CD14-positive monocyte (primary cell): ENCODE data around the gene LDAH. TPM values are rescaled to one million over a fixed set of nuclear protein-coding genes. Genes with fewer than 3 reads are reported as not detected.

Source experiments
- DNase-seq, 3 donors: peaks; one replicate each; pipeline ENCODE4 v3.0.0-alpha.2; 2011 to 2022
- H2AFZ ChIP-seq: 2 replicates; pipeline ENCODE4 v1.6.0; 2012; ENCODE audit warnings: mild to moderate bottlenecking, low read depth, low read length, inconsistent platforms; ENCODE audit not compliant: insufficient read depth, poor library complexity, severe bottlenecking
- H3K27ac ChIP-seq, 2 donors: 1 replicate in 1 of 2; 2 replicates in 1 of 2; pipeline ENCODE4 v1.5.1; 2012 to 2013; ENCODE audit warnings: low read length in 2 of 2, control low read depth in 1 of 2, inconsistent platforms in 1 of 2, low read depth in 1 of 2, mild to moderate bottlenecking in 1 of 2
- H3K27me3 ChIP-seq, 2 donors: one replicate each; pipeline versions ENCODE4 v1.6.0 to v1.6.1; 2011 to 2013; ENCODE audit warnings: low read length in 2 of 2; ENCODE audit not compliant: control insufficient read depth in 2 of 2, insufficient read depth in 2 of 2
- H3K36me3 ChIP-seq, 2 donors: replicated peaks in 1 of 2; 1 replicate in 1 of 2; 2 replicates in 1 of 2; pipeline versions ENCODE4 v1.5.1 to v1.6.1; 2012 to 2013; ENCODE audit warnings: low read length in 2 of 2, control low read depth in 1 of 2, inconsistent platforms in 1 of 2, mild to moderate bottlenecking in 1 of 2; ENCODE audit not compliant: insufficient read depth in 2 of 2, control insufficient read depth in 1 of 2
- H3K4me1 ChIP-seq, 2 donors: 1 replicate in 1 of 2; 2 replicates in 1 of 2; pipeline versions ENCODE4 v1.5.1 to v1.6.1; 2012 to 2013; ENCODE audit warnings: low read length in 2 of 2, control low read depth in 1 of 2, inconsistent platforms in 1 of 2, mild to moderate bottlenecking in 1 of 2, moderate library complexity in 1 of 2; ENCODE audit not compliant: insufficient read depth in 2 of 2, control insufficient read depth in 1 of 2
- H3K4me2 ChIP-seq: replicated peaks from 2 replicates; pipeline ENCODE3; 2012; ENCODE audit warnings: low read length, moderate library complexity, mild to moderate bottlenecking; ENCODE audit not compliant: poor library complexity, severe bottlenecking; ENCODE audit errors: extremely low read depth
- H3K4me3 ChIP-seq, 3 experiments: fragments of 200-600 bp in 1 of 3; sonication (generic) in 1 of 3; replicated peaks in 1 of 3; 1 replicate in 2 of 3; 2 replicates in 1 of 3; pipeline ENCODE4 v1.5.1; 2011 to 2013; ENCODE audit warnings: low read length in 3 of 3, mild to moderate bottlenecking in 3 of 3, control low read depth in 2 of 3, low read depth in 2 of 3, inconsistent platforms in 1 of 3, moderate library complexity in 1 of 3
- H3K79me2 ChIP-seq: 2 replicates; pipeline ENCODE4 v1.6.0; 2012; ENCODE audit warnings: mild to moderate bottlenecking, control low read depth, inconsistent platforms, low read length, moderate library complexity; ENCODE audit not compliant: insufficient read depth
- H3K9ac ChIP-seq: 2 replicates; pipeline ENCODE4 v1.6.0; 2017; ENCODE audit warnings: low read length, mild to moderate bottlenecking; ENCODE audit not compliant: insufficient read depth, poor library complexity, severe bottlenecking
- H3K9me3 ChIP-seq, 2 donors: replicated peaks in 1 of 2; 1 replicate in 1 of 2; 2 replicates in 1 of 2; pipeline versions ENCODE4 v1.5.1 to v1.6.1; 2012 to 2013; ENCODE audit warnings: low read length in 2 of 2, control low read depth in 1 of 2; ENCODE audit not compliant: control insufficient read depth in 1 of 2, insufficient read depth in 1 of 2
- H4K20me1 ChIP-seq: 2 replicates; pipeline ENCODE4 v1.6.0; 2012; ENCODE audit warnings: mild to moderate bottlenecking, low read length, control low read depth, moderate library complexity; ENCODE audit not compliant: insufficient read depth
- H3K27ac Mint-ChIP-seq, 7 donors: one replicate each; pipeline ENCODE4 v1.8.0; 2020; ENCODE audit warnings: mild to moderate bottlenecking in 7 of 7, mixed read lengths in 7 of 7, moderate library complexity in 6 of 7, inconsistent platforms in 2 of 7
- H3K27me3 Mint-ChIP-seq, 3 donors: one replicate each; pipeline ENCODE4 v1.8.0; 2021 to 2022; ENCODE audit warnings: low read depth in 3 of 3, mild to moderate bottlenecking in 3 of 3, mixed read lengths in 3 of 3, moderate library complexity in 3 of 3, inconsistent platforms in 1 of 3
- H3K36me3 Mint-ChIP-seq, 2 donors: one replicate each; pipeline ENCODE4 v1.8.0; 2020; ENCODE audit warnings: mixed read lengths in 2 of 2, inconsistent platforms in 1 of 2, mild to moderate bottlenecking in 1 of 2
- H3K4me1 Mint-ChIP-seq: one replicate; pipeline ENCODE4 v1.8.0; 2020; ENCODE audit warnings: mild to moderate bottlenecking, mixed read lengths
- H3K4me3 Mint-ChIP-seq, 2 donors: one replicate each; pipeline ENCODE4 v1.8.0; 2020; ENCODE audit warnings: mild to moderate bottlenecking in 2 of 2, mixed read lengths in 2 of 2, moderate library complexity in 1 of 2
- H3K9me3 Mint-ChIP-seq, 7 donors: one replicate each; pipeline ENCODE4 v1.8.0; 2020 to 2022; ENCODE audit warnings: mixed read lengths in 7 of 7, mild to moderate bottlenecking in 6 of 7, moderate library complexity in 6 of 7, inconsistent platforms in 2 of 7
- WGBS: methylation state at CpG from one replicate; pipeline ENCODE4 v1.1.5; 2013; ENCODE audit warnings: missing lambda C conversion rate; ENCODE audit not compliant: insufficient coverage; 5-methylcytosine and 5-hydroxymethylcytosine counted together
- intact Hi-C, 2 donors: fragments of 100-400 bp; cut with micrococcal nuclease; formaldehyde crosslinking; loops; one replicate each; pipeline versions ENCODE4 v1.15.0 to v1.15.1; 2023
- polyA plus RNA-seq, 3 donors: library from polyadenylated mRNA; depleted of rRNA in 1 of 3; unstranded in 2 of 3; stranded (reverse) in 1 of 3; fragments of 300-500 nt in 2 of 3; fragments of >200 nt in 1 of 3; fragmentation: Illumina TruSeq in 2 of 3; gene quantifications; 1 replicate in 2 of 3; 2 replicates in 1 of 3; pipeline ENCODE4 v1.2.3, GENCODE V29; 2012 to 2021
- TF ChIP-seq, protein P1 (sequence below): fragments of 200-600 bp; IDR thresholded peaks from one replicate; pipeline ENCODE4 v1.8.0; 2022; ENCODE audit warnings: antibody characterized with exemption, mild to moderate bottlenecking

LDAH gene
- polyA plus RNA-seq, 3 donors: 3.7 to 5.7 (median 5.0) TPM

DNA sequence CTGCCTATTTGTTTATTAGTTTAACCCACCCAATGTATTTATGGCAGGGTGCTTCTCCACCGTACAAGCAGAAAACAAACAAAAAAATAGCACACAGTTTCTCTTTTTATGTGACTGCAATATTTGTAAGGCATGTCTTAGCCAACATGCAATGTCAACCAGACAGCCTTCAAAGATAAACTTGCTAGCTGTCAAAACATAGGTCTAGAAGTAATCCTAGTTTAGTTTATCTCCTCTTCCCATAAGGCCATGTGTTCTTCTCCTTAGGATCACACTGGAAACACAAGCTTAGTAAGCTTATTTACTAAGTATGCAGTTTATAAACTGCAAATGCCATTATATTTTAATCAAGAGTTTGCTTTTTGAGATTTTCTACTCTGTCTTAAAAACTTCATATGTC is 75.6 kb downstream of the LDAH start:
- H3K27me3 Mint-ChIP-seq: no peaks in the 10 kb centered on the region
- no peak for DNase-seq
- no peak overlapping the region for H3K27ac Mint-ChIP-seq
- Histone ChIP-seq H3K36me3 (no peaks in the 10 kb centered on the region), H3K27ac (no peak overlapping the region), H3K4me3 (no peak overlapping the region), H3K27me3 (no peaks in the 10 kb centered on the region), H3K4me2 (no peak overlapping the region), H3K4me1 (no peaks in the 10 kb centered on the region), H4K20me1 (no peaks in the 10 kb centered on the region), H3K9me3 (no peaks in the 10 kb centered on the region), H3K79me2 (no peaks in the 10 kb centered on the region), H3K9ac (no peak overlapping the region), H2AFZ (no peak overlapping the region)
- WGBS: no CpG with 5 or more reads among the region's 1 CpG
- peaks cover 0 to 7% (median 0%) of the 10 kb centered on the region in 7 donors for H3K9me3 Mint-ChIP-seq
- intact Hi-C loops: no loop called here
- H3K36me3 Mint-ChIP-seq: peaks cover 2 to 16% of the 10 kb centered on the region in 2 donors
- H3K4me1 Mint-ChIP-seq: no peaks in the 10 kb centered on the region
- no peak overlapping the region for H3K4me3 Mint-ChIP-seq
- TF ChIP-seq, protein P1, sequence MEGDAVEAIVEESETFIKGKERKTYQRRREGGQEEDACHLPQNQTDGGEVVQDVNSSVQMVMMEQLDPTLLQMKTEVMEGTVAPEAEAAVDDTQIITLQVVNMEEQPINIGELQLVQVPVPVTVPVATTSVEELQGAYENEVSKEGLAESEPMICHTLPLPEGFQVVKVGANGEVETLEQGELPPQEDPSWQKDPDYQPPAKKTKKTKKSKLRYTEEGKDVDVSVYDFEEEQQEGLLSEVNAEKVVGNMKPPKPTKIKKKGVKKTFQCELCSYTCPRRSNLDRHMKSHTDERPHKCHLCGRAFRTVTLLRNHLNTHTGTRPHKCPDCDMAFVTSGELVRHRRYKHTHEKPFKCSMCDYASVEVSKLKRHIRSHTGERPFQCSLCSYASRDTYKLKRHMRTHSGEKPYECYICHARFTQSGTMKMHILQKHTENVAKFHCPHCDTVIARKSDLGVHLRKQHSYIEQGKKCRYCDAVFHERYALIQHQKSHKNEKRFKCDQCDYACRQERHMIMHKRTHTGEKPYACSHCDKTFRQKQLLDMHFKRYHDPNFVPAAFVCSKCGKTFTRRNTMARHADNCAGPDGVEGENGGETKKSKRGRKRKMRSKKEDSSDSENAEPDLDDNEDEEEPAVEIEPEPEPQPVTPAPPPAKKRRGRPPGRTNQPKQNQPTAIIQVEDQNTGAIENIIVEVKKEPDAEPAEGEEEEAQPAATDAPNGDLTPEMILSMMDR: no peak

DNA sequence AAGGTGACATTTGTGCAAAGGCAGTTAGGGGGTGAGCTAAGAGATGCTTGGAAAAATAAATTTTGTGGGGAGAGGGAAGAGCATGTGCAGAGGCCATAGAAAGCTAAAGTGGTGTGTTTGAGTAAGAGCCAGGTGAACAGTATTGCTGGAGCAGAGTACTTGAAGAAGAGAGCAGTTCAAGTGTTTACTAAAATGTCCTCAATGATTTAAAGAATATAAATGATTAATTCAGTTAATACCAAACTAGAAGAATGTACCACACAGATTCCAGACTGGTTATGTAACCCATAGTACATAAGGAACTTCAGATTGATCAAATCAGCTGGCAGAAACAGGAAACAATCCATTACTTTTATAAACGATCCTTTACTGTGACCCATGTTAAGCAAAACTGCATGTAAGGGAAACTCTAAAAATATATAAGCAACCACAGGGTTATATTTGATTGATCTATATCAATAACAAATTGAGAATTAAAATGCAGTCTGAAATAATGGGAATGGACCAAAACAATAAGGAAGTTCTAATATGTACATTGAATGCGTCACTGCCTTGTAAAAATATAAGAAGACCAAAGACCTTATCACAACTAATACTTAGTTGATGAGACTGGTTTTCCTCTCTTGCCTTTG is 76.9 kb downstream of the LDAH start:
- no peak for DNase-seq
- H3K4me1 ChIP-seq: no peaks in the 10 kb centered on the region
- no peak overlapping the region for H3K4me3 Mint-ChIP-seq
- H2AFZ ChIP-seq: no peak overlapping the region
- peak overlapping the region in 1 of 7 donors; percentile 4 for H3K27ac Mint-ChIP-seq
- no peaks in the 10 kb centered on the region for H3K36me3 ChIP-seq
- H3K4me1 Mint-ChIP-seq: no peaks in the 10 kb centered on the region
- no peak overlapping the region for H3K9ac ChIP-seq
- H3K4me2 ChIP-seq: no peak overlapping the region
- H3K27me3 ChIP-seq: no peaks in the 10 kb centered on the region
- H3K9me3 Mint-ChIP-seq: peaks cover 0 to 7% (median 0%) of the 10 kb centered on the region in 7 donors
- H3K36me3 Mint-ChIP-seq: peaks cover 0 to 16% of the 10 kb centered on the region in 2 donors
- intact Hi-C loops: no loop called here
- WGBS: no CpG with 5 or more reads among the region's 2 CpGs
- no peak overlapping the region for H3K4me3 ChIP-seq
- no peaks in the 10 kb centered on the region for H3K79me2 ChIP-seq
- H3K9me3 ChIP-seq: no peaks in the 10 kb centered on the region
- H3K27ac ChIP-seq: no peak overlapping the region
- H4K20me1 ChIP-seq: no peaks in the 10 kb centered on the region
- TF ChIP-seq, protein P1: no peak
- H3K27me3 Mint-ChIP-seq: no peaks in the 10 kb centered on the region
